ENCODE measurements around the gene DNAL4.

- no peak for TF ChIP-seq POLR2AphosphoS5 (IDR thresholded peaks at IDR 0.05; ENCODE audit: low read depth, low read length)
- no peak for TF ChIP-seq REST (IDR thresholded peaks at IDR 0.05; ENCODE audit: insufficient read depth in 1 of 2, low read depth in 2 of 2, low read length in 2 of 2)
Observed at GRCh38 chr22:38819387-38819940, 25.5 kb upstream of the DNAL4 start.

All from PFSK-1 (cell line).